NCI-H345 treated with DMSO at 0.1 percent for 48 hours (cell line): Measurements from ENCODE around the gene WFDC2.

Experiments
- DNase-seq: peaks from one replicate; lab custom pipeline; 2025; ENCODE audit not compliant: unreplicated experiment; lab: John Stamatoyannopoulos, UW

Gene WFDC2, protein sequence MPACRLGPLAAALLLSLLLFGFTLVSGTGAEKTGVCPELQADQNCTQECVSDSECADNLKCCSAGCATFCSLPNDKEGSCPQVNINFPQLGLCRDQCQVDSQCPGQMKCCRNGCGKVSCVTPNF

DNA sequence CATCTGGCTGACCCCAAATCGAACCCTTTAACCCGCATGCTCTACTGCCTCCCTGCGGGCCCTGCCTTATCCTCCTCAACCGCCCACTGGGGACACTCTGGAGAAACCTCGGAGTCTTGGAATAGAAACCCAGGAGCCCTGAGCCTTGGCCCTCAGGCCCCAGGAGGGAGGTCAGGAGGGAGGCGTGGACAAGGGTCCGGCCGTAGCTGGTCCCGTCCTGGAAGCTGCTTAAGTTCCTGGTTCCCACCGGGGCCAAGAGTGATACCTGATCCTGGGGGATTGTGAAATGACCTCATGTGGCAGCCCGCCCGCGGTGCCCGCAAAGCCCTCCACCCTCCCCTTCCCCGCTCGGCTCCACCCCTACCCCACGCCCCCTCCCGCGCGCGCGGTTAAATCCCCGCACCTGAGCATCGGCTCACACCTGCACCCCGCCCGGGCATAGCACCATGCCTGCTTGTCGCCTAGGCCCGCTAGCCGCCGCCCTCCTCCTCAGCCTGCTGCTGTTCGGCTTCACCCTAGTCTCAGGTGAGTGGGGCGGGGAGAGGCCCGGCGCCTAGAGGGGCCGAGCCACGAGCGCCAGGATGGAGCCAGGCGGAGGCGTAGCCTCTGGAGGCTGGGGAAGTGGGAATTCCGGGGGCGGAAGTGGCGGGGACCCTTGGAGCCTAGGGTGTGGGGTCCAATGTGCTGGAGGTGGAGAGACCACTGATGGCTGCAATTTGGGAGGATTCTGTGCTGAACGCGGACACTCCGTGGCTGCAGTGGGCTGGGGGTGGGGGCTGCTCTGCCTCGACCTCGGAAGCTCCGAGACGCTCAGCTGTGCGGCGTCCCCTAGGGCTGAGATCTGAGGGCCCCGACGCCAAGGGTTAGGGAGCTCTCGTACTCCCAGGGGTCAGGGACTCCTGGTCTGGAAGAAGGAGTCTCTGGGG is at the start of gene WFDC2:
Gene WFDC2 (plus strand): TSS at position 418 of the 926 bp plus-strand sequence. CDS start 29 bp downstream, at position 447.
- peak; percentile 43 for DNase-seq

- DNase-seq, result no peak
Observed at GRCh38 chr20:45420125-45420524, 49.4 kb upstream of the WFDC2 start.

DNA sequence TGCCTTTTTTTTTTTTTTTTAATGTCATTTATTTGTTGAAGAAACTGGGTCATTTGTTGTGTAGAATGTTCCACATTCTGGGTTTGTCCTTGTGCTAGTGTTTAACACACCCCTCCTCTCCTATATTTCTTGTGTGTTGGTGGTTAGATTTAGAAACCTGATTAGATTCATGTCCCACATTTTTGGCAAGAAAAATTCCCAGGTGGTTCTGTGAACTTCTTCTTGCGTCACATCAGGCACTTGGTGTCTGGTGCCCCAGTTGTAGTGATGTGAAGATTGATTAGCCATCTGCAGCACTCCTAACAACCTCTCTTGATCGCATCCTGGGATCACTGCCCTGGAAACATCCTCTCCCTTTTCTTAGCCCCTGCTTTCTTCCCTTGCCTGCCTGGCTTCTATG is 45.9 kb upstream of the WFDC2 start:
- DNase-seq, result no peak

DNA sequence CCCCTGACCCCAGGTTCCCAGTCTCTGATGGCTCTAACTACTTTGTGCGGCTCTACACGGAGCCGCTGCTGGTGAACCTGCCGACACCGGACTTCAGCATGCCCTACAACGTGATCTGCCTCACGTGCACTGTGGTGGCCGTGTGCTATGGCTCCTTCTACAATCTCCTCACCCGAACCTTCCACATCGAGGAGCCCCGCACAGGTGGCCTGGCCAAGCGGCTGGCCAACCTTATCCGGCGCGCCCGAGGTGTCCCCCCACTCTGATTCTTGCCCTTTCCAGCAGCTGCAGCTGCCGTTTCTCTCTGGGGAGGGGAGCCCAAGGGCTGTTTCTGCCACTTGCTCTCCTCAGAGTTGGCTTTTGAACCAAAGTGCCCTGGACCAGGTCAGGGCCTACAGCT is 44.0 kb upstream of the WFDC2 start:
- no peak for DNase-seq

GRCh38 chr20:45426320-45427016 is 43.1 kb upstream of the WFDC2 start:
- DNase-seq, result no peak

DNA sequence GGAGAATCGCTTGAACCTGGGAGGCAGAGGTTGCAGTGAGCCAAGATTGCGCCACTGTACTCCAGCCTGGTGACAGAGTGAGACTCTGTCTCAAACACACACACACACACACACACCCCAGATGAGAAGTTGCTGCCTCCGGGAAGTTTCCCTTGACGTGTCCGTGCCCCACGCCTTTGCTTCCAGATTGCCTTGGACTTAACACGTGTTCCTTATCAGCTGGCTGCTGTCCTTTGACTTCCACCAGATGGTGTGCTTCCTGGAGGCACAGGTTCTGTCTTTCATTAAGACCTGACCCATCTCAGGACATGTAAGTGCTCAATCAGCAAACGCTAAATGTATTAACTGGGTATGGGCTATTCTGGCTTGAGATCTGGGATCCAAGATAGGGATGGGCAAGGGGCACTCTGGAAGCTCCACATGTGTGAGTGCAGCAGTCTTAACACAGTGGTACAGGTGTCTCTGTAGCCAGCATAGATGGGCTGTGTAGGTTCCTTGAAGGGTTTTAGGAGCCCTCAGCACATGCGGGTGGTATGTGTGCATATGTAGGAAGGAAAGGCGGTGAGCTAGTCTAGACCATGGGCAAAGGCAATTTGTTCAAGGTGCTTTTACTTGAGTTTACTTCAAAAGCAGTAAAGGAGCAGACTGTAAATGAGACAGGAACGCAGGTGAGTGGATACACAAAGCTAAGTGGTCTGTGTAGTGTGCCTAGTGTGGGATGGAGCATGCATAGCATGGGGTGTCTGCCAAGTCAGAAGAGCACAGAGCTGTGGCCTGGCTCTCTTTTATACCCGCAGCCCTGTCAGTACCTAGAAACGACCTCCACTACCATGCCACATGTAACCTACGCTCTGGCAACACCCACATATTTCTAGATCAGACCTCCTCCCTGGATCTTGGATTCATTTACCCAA is 42.1 kb upstream of the WFDC2 start:
- no peak for DNase-seq

- DNase-seq, result no peak
Observed at GRCh38 chr20:45429618-45430017, 39.9 kb upstream of the WFDC2 start.

- DNase-seq, result no peak
Observed at GRCh38 chr20:45432294-45432693, 37.3 kb upstream of the WFDC2 start.

DNA sequence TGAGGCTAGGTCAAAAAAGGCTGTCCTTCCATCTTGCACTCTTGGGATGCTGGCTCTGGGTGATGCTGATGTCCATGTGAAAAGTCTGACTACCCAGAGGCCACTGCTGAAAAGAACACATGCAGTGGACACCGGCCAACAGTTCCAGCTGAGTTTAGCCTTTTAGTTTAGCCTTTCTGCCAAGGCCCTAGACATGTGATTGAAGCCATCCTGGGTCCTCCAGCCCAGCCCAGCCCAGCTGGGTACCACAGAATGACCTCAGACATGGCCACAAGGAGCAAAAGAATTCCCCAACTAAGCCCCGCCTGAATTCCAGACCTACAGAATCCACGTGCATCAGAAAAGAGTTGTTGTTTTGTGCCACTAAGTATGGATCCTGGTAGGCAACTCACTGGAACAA is 36.2 kb upstream of the WFDC2 start:
- DNase-seq, result no peak

- no peak for DNase-seq
Observed at GRCh38 chr20:45433976-45434375, 35.6 kb upstream of the WFDC2 start.

GRCh38 chr20:45436732-45437485 is 32.6 kb upstream of the WFDC2 start:
- DNase-seq, result peak; percentile 79

GRCh38 chr20:45440424-45440823 is 29.1 kb upstream of the WFDC2 start:
- no peak for DNase-seq

GRCh38 chr20:45440891-45441685 is 28.5 kb upstream of the WFDC2 start:
- DNase-seq, result no peak

- no peak for DNase-seq
Observed at GRCh38 chr20:45441746-45442145, 27.8 kb upstream of the WFDC2 start.

DNA sequence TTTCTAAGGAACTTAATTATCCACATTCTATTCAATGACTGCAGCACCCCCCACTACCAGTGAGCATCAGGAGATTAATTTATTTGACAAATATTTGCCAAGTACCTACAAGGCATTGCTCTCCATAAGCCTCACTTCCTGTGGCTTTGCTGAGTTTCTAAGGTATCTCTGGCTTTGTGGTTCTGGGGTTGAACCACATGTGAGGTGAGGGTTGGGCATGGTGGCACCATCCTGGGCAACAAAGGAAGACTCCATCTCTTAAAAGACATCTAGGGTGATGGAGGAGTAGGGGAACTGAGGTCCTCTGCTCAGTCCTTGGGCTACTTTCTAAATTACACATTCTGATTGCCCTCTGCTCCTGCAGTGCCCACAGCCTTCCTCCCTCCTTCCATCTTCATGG is 25.5 kb upstream of the WFDC2 start:
- no peak for DNase-seq

DNA sequence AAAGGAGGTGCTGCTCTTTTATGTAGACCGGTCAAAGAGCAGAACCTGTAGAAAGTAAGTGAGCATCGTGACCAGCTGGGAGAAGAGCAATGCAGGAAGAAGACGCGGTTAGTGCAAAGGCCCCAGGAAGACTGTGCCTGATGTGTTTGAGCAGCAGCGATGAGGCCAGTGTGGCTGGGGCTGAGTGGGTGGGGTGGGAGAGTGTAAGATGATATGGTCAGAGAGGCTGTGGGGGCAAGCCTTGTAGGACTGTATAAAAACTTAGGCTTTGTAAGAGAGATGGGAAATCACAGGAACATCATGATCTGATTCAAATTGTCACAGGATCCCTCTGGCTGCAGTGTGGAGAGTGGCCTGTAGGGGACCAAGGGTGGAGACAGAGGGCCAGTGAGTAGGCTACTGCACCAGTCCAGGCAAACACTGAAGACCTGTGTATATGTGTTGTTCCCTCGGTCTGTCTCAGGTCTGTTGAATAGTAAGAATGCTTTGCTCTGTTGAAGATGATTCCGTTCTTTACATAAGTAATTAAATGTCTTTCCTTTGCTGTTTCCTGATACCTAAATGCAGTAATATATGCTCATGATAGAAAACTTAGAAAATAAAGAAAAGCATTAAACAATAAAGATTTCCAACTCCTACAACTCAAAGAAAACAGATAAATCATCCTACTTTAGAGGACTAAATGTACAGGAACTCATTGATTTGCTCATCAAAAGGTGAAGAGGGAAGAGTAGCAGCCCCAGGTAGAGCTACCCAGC is 23.6 kb upstream of the WFDC2 start:
- DNase-seq, result no peak

DNA sequence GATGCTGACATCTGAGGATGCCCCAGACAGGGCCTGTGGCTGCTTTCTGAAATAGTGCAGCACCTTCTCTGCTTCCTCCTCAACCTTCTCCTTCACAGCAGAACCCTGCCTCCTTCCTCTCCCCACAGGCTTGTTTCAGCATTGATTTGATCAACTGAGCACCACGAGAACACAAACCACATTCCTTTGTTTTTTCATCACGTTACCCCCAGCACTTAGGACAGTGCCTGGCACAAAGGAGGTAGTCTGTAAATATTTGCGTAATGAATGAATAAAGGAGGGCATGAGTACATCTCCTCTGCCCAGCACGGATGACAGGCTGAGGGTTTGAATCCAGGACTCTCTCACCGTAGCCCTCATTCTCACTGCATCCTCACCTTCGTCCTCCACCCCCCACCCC is 21.3 kb upstream of the WFDC2 start:
- peak; percentile 12 for DNase-seq

DNA sequence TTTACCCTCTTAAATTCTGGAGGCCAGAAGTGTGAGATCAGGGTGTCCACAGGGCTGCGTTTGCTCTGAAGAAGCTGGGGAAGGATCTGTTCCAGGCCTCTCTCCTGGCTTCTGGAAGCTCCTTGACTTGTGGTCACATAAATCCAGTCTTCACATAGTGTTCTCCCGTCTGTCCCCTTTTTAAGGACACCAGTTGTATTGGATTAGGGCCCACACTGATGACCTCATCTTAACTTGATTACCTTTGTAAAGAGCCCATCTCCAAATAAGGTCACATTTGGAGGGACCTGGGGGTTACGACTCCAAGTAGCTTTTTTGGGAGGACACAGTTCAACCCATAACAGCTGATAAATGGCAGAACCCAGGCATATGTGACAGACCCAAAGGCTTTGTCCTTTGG is 20.0 kb upstream of the WFDC2 start:
- no peak for DNase-seq
